ENCODE results near the gene GRIK1.
"Not testable (repeated sequence)": the region's sequence is repeated elsewhere in the genome, so short reads cannot be mapped to it uniquely, and the experiment has no call there.

GRIK1 gene

GRCh38 chr21:29639366-29640079, 300.3 kb downstream of the GRIK1 start:
- DNase-seq = no peak

GRCh38 chr21:29638761-29639327, 301.0 kb downstream of the GRIK1 start:
- no peak for DNase-seq

- no peak for DNase-seq
These were observed 301.7 kb downstream of the GRIK1 start for GRCh38 chr21:29638138-29638537.

GRCh38 chr21:29637553-29637952, 302.2 kb downstream of the GRIK1 start:
- DNase-seq = no peak

GRCh38 chr21:29637134-29637533, 302.7 kb downstream of the GRIK1 start:
- no peak for DNase-seq

- no peak for DNase-seq
These were observed 305.4 kb downstream of the GRIK1 start for GRCh38 chr21:29634418-29634817.

GRCh38 chr21:29633756-29634155, 306.0 kb downstream of the GRIK1 start:
- DNase-seq = no peak

- DNase-seq = no peak
These were observed 309.4 kb downstream of the GRIK1 start for GRCh38 chr21:29630441-29630840.

- no peak for DNase-seq
These were observed 311.9 kb downstream of the GRIK1 start for GRCh38 chr21:29627905-29628304.

- DNase-seq = no peak
These were observed 312.9 kb downstream of the GRIK1 start for GRCh38 chr21:29626801-29627470.

- DNase-seq = no peak
These were observed 313.8 kb downstream of the GRIK1 start for GRCh38 chr21:29625990-29626389.

GRCh38 chr21:29624776-29625175, 315.0 kb downstream of the GRIK1 start:
- no peak for DNase-seq

GRCh38 chr21:29621525-29621924, 318.3 kb downstream of the GRIK1 start:
- no peak for DNase-seq

- no peak for DNase-seq
These were observed 323.5 kb downstream of the GRIK1 start for GRCh38 chr21:29616209-29616751.

- DNase-seq = no peak
These were observed 325.9 kb downstream of the GRIK1 start for GRCh38 chr21:29613877-29614276.

GRCh38 chr21:29613021-29613420, 326.8 kb downstream of the GRIK1 start:
- no peak for DNase-seq

GRCh38 chr21:29610779-29611360, 328.9 kb downstream of the GRIK1 start:
- no peak for DNase-seq

- no peak for DNase-seq
These were observed 333.2 kb downstream of the GRIK1 start for GRCh38 chr21:29606613-29607012.

GRCh38 chr21:29605219-29605618, 334.6 kb downstream of the GRIK1 start:
- not testable (repeated sequence) for DNase-seq

- DNase-seq = no peak
These were observed 335.7 kb downstream of the GRIK1 start for GRCh38 chr21:29604076-29604475.

GRCh38 chr21:29601047-29601446, 338.7 kb downstream of the GRIK1 start:
- no peak for DNase-seq

- no peak for DNase-seq
These were observed 353.1 kb downstream of the GRIK1 start for GRCh38 chr21:29586696-29587095.

- no peak for DNase-seq
These were observed 354.3 kb downstream of the GRIK1 start for GRCh38 chr21:29585462-29585861.

Data from NCI-H1092 (cell line).